Smooth muscle cell of the brain vasculature (primary cell): Measurements from ENCODE around the gene UBE3C.
A peak's percentile ranks its signal among the peaks of the same experiment; 100 is the strongest.
"Not testable (repeated sequence)": the region's sequence is repeated elsewhere in the genome, so short reads cannot be mapped to it uniquely, and the experiment has no call there.

Experiments used
- DNase-seq: peaks from one replicate; pipeline ENCODE4 v3.0.0-alpha.2; 2012; ENCODE audit warnings: low read depth, low spot score

The UBE3C gene

GRCh38 chr7:157129907-157130460 is 8.7 kb upstream of the UBE3C start:
- no peak for DNase-seq

GRCh38 chr7:157130849-157131248 is 7.9 kb upstream of the UBE3C start:
- DNase-seq: not testable (repeated sequence)

GRCh38 chr7:157132796-157133195 is 5.9 kb upstream of the UBE3C start:
- DNase-seq: no peak

GRCh38 chr7:157133304-157133703 is 5.4 kb upstream of the UBE3C start:
- no peak for DNase-seq

GRCh38 chr7:157136372-157136771 is 2.4 kb upstream of the UBE3C start:
- DNase-seq: peak; percentile 35

GRCh38 chr7:157138101-157138423 is 664 bp upstream of the UBE3C start:
- no peak for DNase-seq

GRCh38 chr7:157139111-157139809 is 534 bp downstream of the UBE3C start:
- no peak for DNase-seq

GRCh38 chr7:157139810-157140510 is 1.2 kb downstream of the UBE3C start:
- no peak for DNase-seq

- DNase-seq: no peak
Observed at GRCh38 chr7:157140511-157140905, 1.8 kb downstream of the UBE3C start.

GRCh38 chr7:157141525-157142060 is 2.9 kb downstream of the UBE3C start:
- no peak for DNase-seq

GRCh38 chr7:157143788-157144187 is 5.1 kb downstream of the UBE3C start:
- DNase-seq: no peak

GRCh38 chr7:157149317-157149716 is 10.6 kb downstream of the UBE3C start:
- DNase-seq: no peak

- DNase-seq: no peak
Observed at GRCh38 chr7:157150882-157151281, 12.2 kb downstream of the UBE3C start.

GRCh38 chr7:157151626-157152339 is 13.1 kb downstream of the UBE3C start:
- no peak for DNase-seq

GRCh38 chr7:157152391-157152937 is 13.7 kb downstream of the UBE3C start:
- DNase-seq: no peak

GRCh38 chr7:157153260-157153659 is 14.5 kb downstream of the UBE3C start:
- DNase-seq: no peak

GRCh38 chr7:157155959-157156358 is 17.2 kb downstream of the UBE3C start:
- DNase-seq: no peak

- no peak for DNase-seq
Observed at GRCh38 chr7:157158400-157158799, 19.7 kb downstream of the UBE3C start.

GRCh38 chr7:157159537-157159936 is 20.8 kb downstream of the UBE3C start:
- not testable (repeated sequence) for DNase-seq

GRCh38 chr7:157160433-157160832 is 21.7 kb downstream of the UBE3C start:
- DNase-seq: no peak

GRCh38 chr7:157165987-157166386 is 27.3 kb downstream of the UBE3C start:
- DNase-seq: no peak

GRCh38 chr7:157168571-157168970 is 29.8 kb downstream of the UBE3C start:
- DNase-seq: no peak
